ENCODE measurements around the gene ZNF467. TPM values are rescaled to one million over a fixed set of nuclear protein-coding genes. Genes with fewer than 3 reads are reported as not detected.

Gene ZNF467
- total RNA-seq, 1 experiment from 2014 or later, result 0.55 TPM

DNA sequence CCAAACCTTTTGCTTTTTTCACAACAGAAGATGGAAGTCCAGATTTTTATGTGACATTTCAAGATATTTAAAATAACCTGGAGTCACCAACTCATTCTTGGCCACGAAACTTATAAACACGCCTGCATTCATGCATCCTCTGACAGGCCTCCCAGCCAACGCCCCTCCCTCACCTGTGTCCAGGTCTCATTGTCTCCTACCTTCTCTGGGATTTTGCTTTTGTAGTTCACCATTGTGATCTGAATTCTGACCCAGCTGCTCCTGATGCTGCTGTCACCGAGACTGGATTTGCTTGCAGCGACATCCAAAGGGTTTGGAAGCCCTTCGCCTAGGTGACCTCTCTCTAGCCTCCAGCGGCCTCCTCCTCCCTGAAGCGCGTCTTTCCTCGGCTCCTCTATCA is 10.8 kb downstream of the ZNF467 start:
- Histone ChIP-seq H3K4me3 (ENCODE audit: insufficient read depth, low read depth, low read length) (no peak overlapping the region), H3K36me3 (replicated peaks; ENCODE audit: control insufficient read depth, insufficient read depth, low read length) (no peaks in the 10 kb centered on the region), H3K27me3 (ENCODE audit: control insufficient read depth, insufficient read depth, low read length) (peaks cover 77% of the 10 kb centered on the region)

DNA sequence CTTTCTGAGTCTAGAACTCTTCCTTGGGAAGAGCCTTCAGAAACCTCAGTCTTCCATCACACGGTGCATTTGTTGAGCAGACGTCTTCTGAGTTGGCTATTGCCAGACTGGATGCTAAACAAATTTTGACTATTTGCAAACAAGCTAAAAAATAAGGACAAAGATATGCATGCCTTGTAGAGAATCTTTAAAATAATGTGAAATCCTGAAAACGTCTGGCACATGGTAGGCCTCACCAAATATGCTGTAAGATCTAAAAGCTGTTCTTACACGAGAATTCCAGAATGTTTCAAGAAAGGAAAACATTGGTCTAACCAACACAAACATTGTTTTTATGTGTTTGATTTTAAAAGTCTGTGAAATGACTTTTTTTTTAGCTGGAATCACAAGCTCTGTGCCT is 11.3 kb downstream of the ZNF467 start:
- H3K4me3 ChIP-seq (ENCODE audit: insufficient read depth, low read depth, low read length), result no peak overlapping the region
- H3K27me3 ChIP-seq (ENCODE audit: control insufficient read depth, insufficient read depth, low read length), result peaks cover 72% of the 10 kb centered on the region

More for the DNA sequence above, 10.8 kb downstream of the ZNF467 start:
- no peak for DNase-seq

DNA sequence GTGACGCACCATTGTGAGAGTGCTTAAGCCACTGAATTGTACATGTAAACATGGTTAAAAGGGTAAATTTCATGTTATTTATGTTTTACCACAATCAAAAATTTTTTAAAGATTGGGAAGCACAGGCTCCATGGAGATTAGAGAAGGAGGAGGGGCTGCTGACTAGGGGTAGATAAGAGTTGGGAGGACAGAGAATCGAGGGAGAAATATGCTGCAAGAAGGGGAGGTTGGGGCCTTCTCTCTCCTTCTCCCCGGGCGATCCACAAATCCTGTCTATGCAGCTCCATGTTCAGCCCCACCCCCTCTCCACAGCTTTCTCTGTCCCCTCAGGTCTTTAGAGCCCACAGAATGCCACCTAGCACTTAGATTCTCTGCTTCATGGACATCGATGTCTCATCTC is 12.1 kb downstream of the ZNF467 start:
- H3K4me3 ChIP-seq (ENCODE audit: insufficient read depth, low read depth, low read length), result no peak overlapping the region
- H3K27me3 ChIP-seq (ENCODE audit: control insufficient read depth, insufficient read depth, low read length), result peaks cover 64% of the 10 kb centered on the region
- DNase-seq, result no peak
- no peaks in the 10 kb centered on the region for H3K36me3 ChIP-seq (replicated peaks; ENCODE audit: control insufficient read depth, insufficient read depth, low read length)

More for the DNA sequence above, 11.3 kb downstream of the ZNF467 start:
- no peak for DNase-seq
- no peaks in the 10 kb centered on the region for H3K36me3 ChIP-seq (replicated peaks; ENCODE audit: control insufficient read depth, insufficient read depth, low read length)

DNA sequence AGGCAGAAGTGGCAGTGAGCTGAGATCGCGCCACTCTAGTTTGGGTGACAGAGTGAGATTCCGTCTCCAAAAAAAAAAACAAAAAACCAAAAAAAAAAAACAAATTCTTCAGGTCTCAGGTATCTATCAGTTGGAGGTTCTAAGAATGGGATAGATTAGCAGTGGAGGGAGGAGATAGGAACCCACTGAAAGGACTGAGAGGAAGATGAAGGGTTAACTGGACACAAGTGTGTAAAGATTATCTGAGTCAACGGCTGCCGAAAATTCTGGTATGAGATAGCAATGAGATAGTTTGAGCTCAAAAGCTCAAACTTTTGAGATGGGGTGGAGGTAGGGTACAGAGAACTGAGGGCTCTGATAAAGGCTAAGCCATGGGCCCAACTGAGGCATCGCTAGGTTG is 12.8 kb downstream of the ZNF467 start:
- Histone ChIP-seq H3K36me3 (replicated peaks; ENCODE audit: control insufficient read depth, insufficient read depth, low read length) (no peaks in the 10 kb centered on the region), H3K4me3 (ENCODE audit: insufficient read depth, low read depth, low read length) (no peak overlapping the region), H3K27me3 (ENCODE audit: control insufficient read depth, insufficient read depth, low read length) (peaks cover 56% of the 10 kb centered on the region)
- no peak for DNase-seq

DNA sequence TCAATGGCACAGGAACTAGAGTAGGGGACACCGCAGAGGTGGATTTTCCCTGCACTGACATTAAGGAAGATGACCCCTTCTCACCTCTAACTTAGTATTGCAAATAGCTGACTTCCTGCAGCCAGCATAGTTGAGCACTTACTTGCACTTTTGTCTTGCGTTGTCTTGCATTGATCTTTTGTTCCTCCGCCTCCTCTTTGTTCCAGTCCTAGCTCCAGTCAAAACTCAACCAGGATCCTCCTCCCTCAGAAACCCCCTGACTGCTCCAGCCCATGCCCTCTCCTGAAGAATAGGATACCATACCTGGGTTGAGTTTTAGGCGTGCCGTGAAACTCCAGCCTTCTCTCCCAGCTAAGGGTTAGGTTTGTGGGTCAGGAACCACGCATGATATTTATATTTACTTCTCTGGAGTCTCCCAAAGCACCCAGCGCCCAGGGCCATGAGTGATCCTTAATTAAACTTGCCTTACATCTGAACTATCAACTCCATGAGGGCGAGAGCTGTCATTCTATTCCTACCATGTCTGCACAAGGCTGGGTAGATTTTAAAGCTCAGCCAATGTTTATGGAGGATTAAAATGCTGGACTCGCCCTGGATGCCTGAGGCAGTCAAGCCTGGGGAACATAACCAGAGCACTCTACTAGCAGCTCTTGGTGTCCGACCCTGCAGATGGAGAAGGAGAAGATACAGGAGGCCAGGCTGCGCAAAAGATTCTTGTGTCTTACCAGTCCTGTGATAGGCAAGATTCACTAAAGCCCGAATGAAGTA is 14.1 kb downstream of the ZNF467 start:
- peaks cover 44% of the 10 kb centered on the region for H3K27me3 ChIP-seq (ENCODE audit: control insufficient read depth, insufficient read depth, low read length)
- no peak overlapping the region for H3K4me3 ChIP-seq (ENCODE audit: insufficient read depth, low read depth, low read length)
- DNase-seq, result peak; percentile 58
- H3K36me3 ChIP-seq (replicated peaks; ENCODE audit: control insufficient read depth, insufficient read depth, low read length), result no peaks in the 10 kb centered on the region

DNA sequence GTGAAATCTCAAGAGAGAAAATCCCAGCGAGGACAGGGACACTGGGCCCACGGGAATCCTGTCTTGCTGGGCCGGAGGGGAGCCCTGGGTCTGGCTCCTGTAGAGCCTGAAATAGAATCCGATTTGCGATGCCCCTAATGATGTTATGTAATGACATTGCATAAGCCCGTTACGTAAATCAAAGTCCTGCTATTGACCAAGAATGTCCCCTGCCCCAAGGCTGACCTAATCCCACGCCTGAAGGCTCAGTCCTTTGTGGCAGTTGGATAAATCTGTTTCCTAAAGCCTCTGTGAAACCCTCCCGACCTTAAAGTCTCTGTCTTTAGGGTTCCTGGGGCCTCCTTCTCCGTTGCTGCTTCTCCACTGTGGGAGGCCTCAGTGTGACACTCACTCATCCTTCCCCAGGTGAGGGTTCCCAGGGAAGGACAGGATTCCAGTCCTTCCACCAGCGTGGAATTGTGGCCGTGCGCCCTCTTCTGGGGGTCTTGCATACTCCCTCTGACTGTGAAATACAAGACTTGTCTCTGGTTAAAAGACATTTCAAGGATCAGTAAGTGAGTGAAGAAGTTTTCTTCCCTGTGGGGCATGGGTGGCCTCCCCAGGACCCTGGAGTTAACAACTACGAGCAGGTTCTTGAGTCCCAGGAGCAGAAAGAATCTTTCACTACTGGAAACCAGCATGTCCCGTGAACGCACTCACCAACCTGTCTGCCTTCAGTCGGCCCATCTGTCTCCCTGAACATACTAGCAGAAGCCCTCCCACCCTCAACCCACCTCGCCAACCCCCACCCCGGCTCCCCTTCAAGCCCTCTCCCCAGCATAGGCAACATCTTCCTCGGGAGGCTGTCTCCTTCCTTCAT is 19.8 kb downstream of the ZNF467 start:
- H3K27me3 ChIP-seq (ENCODE audit: control insufficient read depth, insufficient read depth, low read length), result no peaks in the 10 kb centered on the region
- no peak overlapping the region for H3K4me3 ChIP-seq (ENCODE audit: insufficient read depth, low read depth, low read length)
- no peaks in the 10 kb centered on the region for H3K36me3 ChIP-seq (replicated peaks; ENCODE audit: control insufficient read depth, insufficient read depth, low read length)
- DNase-seq, result peak; percentile 81

DNA sequence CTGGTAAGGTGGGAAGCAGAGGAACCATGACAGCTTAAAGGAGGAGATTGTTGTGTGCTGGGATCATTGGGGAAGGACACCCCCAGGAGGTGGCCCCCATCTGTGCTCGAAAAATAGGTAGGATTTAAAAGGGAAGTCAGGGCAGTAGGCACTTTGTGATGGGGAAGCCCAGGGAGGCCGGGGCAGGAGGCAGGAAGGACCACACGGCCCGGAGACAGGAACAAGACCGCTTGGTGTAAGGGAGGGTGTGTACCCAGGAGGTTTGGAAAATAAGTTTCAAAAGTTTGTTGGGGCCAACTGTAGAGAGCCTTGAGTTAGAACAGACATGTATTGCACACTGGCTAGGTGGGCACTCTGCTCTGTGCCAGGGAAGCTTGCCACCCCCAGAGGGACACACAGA is 20.7 kb downstream of the ZNF467 start:
- Histone ChIP-seq H3K36me3 (replicated peaks; ENCODE audit: control insufficient read depth, insufficient read depth, low read length) (no peaks in the 10 kb centered on the region), H3K4me3 (ENCODE audit: insufficient read depth, low read depth, low read length) (no peak overlapping the region), H3K27me3 (ENCODE audit: control insufficient read depth, insufficient read depth, low read length) (no peaks in the 10 kb centered on the region)
- DNase-seq, result no peak

DNA sequence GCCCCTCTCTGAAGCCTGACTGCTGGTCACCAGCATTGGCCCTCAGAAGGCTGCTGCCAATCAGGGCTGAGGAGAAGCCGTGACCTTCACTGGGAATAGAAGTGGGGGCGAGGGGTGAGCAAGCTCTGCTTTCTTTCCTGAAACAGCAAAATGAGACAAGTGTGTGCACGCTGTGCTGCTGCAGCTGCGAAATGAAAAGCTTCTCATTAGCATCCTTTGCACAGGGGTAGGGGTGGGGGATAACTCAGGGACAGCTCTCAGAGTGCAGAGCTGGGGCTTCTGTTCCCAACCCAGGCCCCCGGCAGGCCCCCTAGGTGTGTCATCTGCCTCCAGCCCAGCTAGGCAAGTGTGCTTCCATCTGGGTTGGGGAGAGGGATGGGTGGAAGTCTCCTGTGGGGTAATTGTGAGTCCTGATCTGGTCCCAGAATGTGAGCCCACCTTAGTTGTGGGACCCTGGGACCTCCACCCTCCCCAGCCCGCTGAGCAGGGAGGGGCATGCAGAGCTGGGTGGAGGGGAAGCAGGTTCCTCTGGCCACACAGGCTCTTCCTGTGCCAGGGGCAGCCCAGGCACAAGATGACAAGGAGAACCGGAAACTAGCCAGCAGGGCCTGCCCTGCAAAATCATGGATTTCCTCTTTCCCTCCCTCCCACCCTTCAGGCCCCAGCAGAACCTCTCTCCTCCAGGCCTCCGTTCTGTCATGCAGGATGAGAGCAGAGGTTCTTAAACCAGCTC is 22.2 kb downstream of the ZNF467 start:
- no peak overlapping the region for H3K4me3 ChIP-seq (ENCODE audit: insufficient read depth, low read depth, low read length)
- H3K36me3 ChIP-seq (replicated peaks; ENCODE audit: control insufficient read depth, insufficient read depth, low read length), result no peaks in the 10 kb centered on the region
- no peaks in the 10 kb centered on the region for H3K27me3 ChIP-seq (ENCODE audit: control insufficient read depth, insufficient read depth, low read length)
- no peak for DNase-seq

DNA sequence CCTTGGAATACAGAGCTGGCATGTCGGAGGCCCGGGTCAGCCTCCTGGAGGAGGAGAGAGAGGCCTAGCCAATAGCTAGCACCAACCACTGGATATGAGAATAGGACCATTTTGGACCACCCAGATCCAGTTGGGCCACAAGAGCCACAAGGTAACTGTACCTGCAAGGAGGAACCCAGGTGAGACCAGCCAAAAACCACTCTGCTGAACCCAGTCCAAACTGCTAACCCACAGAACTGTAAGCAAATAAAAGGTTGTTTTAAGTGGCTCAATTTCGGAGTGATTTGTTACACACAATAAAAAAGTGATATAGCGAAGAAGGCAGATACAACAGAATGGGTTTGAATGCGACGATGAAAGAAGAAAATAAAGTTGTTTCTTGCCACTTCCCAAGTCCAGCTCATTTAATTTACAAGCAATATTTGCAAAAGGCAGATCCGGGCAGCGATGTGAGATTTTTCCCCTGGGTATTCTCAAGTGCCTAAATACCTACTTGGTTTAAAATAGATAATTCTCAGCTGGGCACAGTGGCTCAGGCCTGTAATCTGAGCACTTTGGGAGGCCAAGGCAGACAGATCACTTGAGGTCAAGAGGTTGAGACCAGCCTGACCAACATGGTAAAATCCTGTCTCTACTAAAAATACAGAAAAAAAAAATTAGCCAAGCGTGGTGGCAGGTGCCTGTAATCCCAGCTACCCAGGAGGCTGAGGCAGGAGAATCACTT is 23.1 kb downstream of the ZNF467 start:
- H3K27me3 ChIP-seq (ENCODE audit: control insufficient read depth, insufficient read depth, low read length), result no peaks in the 10 kb centered on the region; the same call in 1 of the 2 replicates
- no peak overlapping the region for H3K4me3 ChIP-seq (ENCODE audit: insufficient read depth, low read depth, low read length)
- no peaks in the 10 kb centered on the region for H3K36me3 ChIP-seq (replicated peaks; ENCODE audit: control insufficient read depth, insufficient read depth, low read length)
- DNase-seq, result no peak

DNA sequence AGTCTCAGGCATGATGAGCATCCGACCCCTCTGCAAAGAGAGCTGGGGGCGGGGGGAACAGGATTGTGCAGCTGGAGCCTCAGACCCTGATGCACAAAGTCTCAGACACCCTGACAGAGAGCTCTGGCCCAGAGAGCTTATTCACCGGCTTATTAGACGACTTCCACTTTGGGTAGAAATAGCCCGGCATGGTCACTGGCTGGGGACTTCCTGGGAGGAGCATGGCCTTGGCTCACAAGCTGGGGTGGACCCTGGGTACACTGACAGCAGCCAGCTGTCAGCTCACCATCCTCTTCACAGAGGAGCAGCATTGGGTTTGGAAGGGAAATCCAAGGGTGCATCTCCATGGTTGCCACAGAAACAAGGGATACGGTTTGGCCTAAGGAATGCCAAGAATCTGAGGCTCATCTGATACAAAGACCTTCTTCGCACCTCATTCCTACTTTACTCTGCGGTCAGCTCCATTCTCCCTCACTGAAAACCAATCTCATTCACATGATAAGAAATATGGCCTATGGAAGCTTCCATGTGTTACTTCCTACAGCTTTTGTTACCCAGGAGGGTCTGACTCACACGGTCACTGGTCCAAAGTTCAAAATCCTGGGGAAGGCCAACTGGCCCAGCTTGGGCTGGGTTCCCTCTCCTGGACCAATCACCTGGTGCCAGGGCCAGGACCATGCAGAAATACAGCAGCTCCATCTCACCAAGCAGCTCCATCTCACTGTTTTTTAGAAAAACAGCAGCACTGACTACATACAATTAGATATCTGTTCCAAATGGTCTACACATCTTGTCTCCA is 25.1 kb downstream of the ZNF467 start:
- DNase-seq, result peak; percentile 63
- Histone ChIP-seq H3K27me3 (ENCODE audit: control insufficient read depth, insufficient read depth, low read length) (no peaks in the 10 kb centered on the region; the same call in 1 of the 2 replicates), H3K4me3 (ENCODE audit: insufficient read depth, low read depth, low read length) (no peak overlapping the region), H3K36me3 (replicated peaks; ENCODE audit: control insufficient read depth, insufficient read depth, low read length) (no peaks in the 10 kb centered on the region)

DNA sequence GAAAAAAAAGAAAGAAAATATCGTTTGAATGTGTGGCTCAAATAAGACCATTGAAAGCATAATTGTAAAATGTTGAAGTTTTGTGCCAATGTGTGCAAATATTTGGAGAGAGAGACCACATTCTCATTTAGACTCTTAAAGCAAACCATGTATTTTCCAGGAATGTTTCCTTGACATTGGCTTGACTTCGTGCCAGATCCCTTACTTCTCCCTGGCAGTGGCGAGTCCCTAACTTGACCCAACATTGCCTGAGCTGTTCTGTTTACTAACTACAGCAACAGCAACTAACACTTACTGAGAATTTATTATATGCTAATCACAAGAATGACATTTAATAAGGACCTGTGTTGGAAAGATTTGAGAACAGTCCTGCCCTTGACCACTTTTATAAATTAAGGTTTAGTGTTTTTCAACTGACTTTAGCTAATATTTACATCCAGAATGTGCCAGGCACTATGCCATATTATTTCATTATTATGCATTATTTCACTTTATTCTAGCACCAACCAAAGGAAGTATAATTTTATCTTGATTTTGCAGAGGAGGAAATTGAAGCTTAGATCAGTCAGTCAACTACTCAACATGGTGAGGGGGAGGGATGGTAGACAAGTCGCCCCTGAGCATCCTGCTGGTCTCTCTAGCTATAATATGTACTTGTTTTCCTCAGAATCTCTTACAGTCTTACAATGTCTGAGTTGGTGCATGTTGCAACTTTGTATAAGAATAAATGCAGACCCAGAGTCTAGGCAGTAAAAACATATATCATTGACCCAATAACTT is 29.7 kb downstream of the ZNF467 start:
- H3K27me3 ChIP-seq (ENCODE audit: control insufficient read depth, insufficient read depth, low read length), result no peaks in the 10 kb centered on the region; the same call in 1 of the 2 replicates
- DNase-seq, result no peak
- H3K4me3 ChIP-seq (ENCODE audit: insufficient read depth, low read depth, low read length), result no peak overlapping the region
- no peaks in the 10 kb centered on the region for H3K36me3 ChIP-seq (replicated peaks; ENCODE audit: control insufficient read depth, insufficient read depth, low read length)

DNA sequence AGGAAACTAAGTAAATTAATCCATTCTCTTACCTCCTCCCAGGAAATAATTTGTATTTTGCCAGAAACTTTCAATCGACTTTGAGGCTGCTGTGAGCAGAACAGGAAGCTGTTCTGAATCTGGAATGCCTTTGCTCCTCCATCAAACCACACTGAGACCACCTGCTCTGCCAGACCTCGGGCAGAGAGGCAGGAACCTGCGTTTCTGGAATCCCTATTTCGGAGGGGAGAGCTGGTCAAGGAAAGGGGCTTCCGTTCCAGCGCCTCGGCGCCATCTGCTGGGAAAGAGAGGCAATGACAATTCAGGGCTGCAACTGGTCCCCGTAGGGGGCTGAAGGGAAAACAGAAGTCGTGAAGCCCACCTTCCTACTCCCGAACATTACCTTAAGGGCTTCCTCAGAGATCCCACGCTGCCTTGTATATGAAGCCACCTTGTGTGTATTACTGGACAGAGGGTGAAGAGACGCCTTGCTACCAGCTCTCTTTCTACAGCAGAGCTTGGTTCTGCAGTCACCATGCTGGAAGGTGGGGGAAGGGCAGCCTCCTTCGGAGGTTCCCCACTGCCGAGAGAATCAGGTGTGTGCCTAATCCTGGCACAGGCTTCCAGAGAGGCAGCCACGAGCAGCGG is 31.2 kb downstream of the ZNF467 start:
- peak; percentile 95 for DNase-seq
- H3K27me3 ChIP-seq (ENCODE audit: control insufficient read depth, insufficient read depth, low read length), result no peaks in the 10 kb centered on the region; the same call in 1 of the 2 replicates
- H3K4me3 ChIP-seq (ENCODE audit: insufficient read depth, low read depth, low read length), result peak overlapping the region; percentile 30
- no peaks in the 10 kb centered on the region for H3K36me3 ChIP-seq (replicated peaks; ENCODE audit: control insufficient read depth, insufficient read depth, low read length)

All from H7 (cell line).